Liver (tissue), 4 donors: ENCODE measurements around the gene EPSTI1. TPM values are rescaled to one million over a fixed set of nuclear protein-coding genes. Genes with fewer than 3 reads are reported as not detected.

Experiments used
- polyA plus RNA-seq, 2 donors: library from polyadenylated mRNA; stranded (reverse) in 1 of 2; unstranded in 1 of 2; fragments of 200-250 nt in 1 of 2; fragments of >200 nt in 1 of 2; fragmentation: Nextera tagmentation in 1 of 2; extraction: Ambion mirVana in 1 of 2; gene quantifications; one replicate each; pipeline versions ENCODE4 v1.2.1 to v1.2.3, GENCODE V29; 2013 to 2015
- total RNA-seq, 2 donors: library from RNA; depleted of rRNA; stranded (reverse); fragments of >200 nt; gene quantifications; one replicate each; pipeline ENCODE4 v1.2.3, GENCODE V29; 2014
- donor health status: healthy.
- donor health status: healthy.
- donor health status: healthy.

EPSTI1 gene
- total and polyA plus RNA-seq, 4 donors = 2.1 to 20.3 (median 4.2) TPM

Other genes starting within 250 kb of the EPSTI1 start
- not detected for gene FAM216B, start 210.7 kb downstream of the EPSTI1 start, total RNA-seq
- not detected for gene FAM216B, start 210.7 kb downstream of the EPSTI1 start, polyA plus RNA-seq
- gene DNAJC15, start 31.3 kb upstream of the EPSTI1 start, total RNA-seq = 10 to 100 TPM in 1 of 2 donors, 1 to 10 TPM in 1; 5.8 to 17.8 TPM
- gene DNAJC15, start 31.3 kb upstream of the EPSTI1 start, polyA plus RNA-seq = 10 to 100 TPM; 10.2 to 55.4 TPM